Breast epithelium (tissue), 3 donors: ENCODE results near the gene LGALS7B.

Source experiments
- CTCF ChIP-seq, 3 donors: fragments of 450-650 bp; IDR thresholded peaks; one replicate each; pipeline ENCODE4 v1.5.1; 2016 to 2017; ENCODE audit warnings: antibody characterized with exemption in 3 of 3, mild to moderate bottlenecking in 3 of 3, moderate library complexity in 3 of 3
- POLR2A ChIP-seq: fragments of 450-650 bp; IDR thresholded peaks from one replicate; pipeline ENCODE4 v1.6.1; 2016; ENCODE audit warnings: antibody characterized with exemption, mild to moderate bottlenecking, moderate library complexity

DNA sequence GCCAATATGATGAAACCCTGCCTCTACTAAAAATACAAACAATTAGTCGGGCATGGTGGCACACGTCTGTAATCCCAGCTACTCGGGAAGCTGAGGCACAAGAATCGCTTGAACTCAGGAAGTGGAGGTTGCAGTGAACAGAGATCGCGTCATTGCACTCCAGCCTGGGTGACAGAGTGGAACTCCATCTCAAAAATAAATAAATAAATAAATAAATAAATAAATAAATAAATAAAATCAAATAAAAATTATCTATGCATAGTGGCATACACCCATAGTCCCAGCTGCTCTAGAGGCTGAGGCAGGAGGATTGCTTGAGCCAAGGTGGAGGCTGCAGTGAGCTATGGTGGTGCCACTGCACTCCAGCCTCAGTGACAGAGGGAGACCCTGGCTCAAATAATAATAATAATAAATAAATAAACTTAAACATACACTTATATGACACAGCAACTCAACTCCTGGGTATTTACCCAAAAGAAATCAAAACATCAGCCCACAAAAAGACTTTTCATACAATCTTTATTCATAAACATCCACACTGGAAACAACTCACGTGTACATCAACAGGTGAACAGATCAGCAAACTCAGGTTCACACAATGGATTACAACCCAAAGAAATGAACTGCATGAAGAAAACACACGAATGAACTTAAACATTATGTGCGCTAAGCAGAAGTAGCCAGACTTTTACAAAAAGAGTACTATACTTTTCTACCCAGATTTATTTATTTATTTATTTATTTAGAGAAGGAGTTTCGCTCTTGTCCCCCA, 22.5 kb upstream of the LGALS7B start:
- TF ChIP-seq CTCF (IDR thresholded peaks at IDR 0.05) (no peak), POLR2A (no peak)
